Activated gamma-delta T cell treated with Interleukin-2 at 50 U/mL for 16 hours (primary cell): ENCODE measurements around the gene RBPJ.

Source experiments
- DNase-seq: peaks from one replicate; pipeline ENCODE4 v3.0.0-alpha.2; 2020

RBPJ gene

DNA sequence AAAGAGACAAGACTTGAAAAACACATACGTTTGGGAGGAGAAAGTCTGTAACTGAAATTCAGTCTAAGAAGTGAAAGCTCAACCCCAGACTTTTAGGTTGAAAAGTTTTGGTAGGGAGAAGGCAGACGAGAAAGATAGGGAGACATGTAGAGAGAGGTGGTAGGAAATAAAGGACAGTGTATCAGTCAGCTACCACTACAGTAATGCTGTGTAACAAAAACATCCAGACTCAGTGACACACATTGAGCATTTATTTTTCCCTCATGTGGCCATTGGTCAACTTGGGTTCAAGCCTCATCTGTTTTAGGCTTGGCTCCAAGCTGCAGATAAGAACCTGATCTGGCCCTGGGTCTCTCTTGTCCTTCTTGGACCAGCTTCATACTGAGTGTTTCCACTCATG, 142.6 kb downstream of the RBPJ start:
- DNase-seq: no peak

DNA sequence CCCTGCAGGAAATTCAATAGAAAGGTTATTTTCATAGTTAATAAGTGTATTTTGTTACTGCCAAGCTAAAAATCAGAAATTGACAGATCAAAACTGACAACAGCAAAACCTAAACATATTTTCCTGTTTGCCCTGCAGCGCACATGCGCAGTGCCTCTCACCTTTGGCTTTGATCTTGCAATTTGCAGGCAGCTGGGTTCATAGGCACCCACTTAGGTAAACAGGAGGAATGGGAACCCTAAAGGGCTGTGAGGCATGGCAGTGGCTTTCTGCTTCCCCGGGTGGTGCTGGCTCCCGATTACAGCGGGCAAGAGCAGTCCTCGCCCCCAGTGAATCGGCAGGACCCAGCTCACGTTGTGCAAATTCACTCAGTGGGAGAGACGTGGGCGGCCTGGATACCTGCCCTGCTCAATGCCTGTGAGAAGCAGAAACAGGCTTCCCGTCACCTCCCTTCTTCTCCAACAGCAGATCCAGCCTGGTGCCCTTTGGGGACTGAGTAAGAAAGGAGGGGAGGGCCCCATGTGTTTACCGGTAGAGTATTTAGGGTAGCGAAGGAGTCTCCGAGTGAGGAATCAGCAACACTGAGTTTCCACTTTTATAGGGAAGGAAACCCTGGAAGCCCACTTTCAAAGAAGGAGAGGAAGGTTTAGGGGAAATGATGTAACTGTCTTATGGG, 143.7 kb downstream of the RBPJ start:
- no peak for DNase-seq

GRCh38 chr4:26466578-26467270, 145.9 kb downstream of the RBPJ start:
- DNase-seq: no peak

GRCh38 chr4:26467724-26468123, 146.9 kb downstream of the RBPJ start:
- DNase-seq: no peak

GRCh38 chr4:26468283-26468949, 147.6 kb downstream of the RBPJ start:
- no peak for DNase-seq

DNA sequence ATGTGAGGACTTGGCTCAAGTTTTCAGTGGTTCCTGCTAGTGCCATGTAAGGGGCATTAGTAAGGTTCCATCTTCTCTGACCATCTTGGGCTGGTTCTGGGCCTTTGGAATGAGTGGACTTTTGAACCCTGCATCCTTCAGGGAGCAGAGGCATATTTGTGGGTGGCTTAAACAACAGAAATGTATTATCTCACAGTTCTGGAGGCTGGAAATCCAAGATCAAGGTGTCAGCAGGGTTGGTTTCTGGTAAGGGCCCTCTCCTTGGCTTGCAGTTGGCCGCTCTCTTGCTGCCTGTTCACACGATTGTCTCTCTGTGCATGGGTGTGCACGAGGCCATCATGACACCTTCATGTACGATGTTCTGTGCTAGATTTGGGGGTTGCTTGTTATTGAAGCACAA, 148.2 kb downstream of the RBPJ start:
- DNase-seq: no peak

GRCh38 chr4:26471890-26472289, 151.1 kb downstream of the RBPJ start:
- no peak for DNase-seq

- no peak for DNase-seq
These were observed 153.1 kb downstream of the RBPJ start for GRCh38 chr4:26473893-26474292.

DNA sequence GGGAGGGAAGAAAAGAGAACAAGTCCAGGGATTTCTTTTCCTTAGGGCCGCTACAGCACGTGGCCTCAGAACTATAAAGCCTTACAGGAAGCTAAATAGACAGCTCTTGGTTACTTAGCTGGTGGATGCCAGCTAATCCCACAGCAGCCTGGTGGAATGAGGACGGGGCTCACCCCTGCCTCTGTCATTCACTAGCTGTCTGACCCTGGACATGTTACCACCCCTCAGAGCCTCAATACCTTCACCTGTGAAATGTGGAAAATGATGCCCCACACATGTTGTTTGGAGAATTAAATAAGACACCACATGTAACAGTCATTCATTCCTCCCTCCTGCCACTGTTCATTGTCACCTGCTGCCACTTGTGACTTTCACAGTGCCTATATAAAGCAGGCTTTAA, 153.7 kb downstream of the RBPJ start:
- DNase-seq: no peak

GRCh38 chr4:26475716-26476115, 154.9 kb downstream of the RBPJ start:
- DNase-seq: no peak

- no peak for DNase-seq
These were observed 155.7 kb downstream of the RBPJ start for GRCh38 chr4:26476545-26476944.

GRCh38 chr4:26478330-26478729, 157.5 kb downstream of the RBPJ start:
- no peak for DNase-seq

DNA sequence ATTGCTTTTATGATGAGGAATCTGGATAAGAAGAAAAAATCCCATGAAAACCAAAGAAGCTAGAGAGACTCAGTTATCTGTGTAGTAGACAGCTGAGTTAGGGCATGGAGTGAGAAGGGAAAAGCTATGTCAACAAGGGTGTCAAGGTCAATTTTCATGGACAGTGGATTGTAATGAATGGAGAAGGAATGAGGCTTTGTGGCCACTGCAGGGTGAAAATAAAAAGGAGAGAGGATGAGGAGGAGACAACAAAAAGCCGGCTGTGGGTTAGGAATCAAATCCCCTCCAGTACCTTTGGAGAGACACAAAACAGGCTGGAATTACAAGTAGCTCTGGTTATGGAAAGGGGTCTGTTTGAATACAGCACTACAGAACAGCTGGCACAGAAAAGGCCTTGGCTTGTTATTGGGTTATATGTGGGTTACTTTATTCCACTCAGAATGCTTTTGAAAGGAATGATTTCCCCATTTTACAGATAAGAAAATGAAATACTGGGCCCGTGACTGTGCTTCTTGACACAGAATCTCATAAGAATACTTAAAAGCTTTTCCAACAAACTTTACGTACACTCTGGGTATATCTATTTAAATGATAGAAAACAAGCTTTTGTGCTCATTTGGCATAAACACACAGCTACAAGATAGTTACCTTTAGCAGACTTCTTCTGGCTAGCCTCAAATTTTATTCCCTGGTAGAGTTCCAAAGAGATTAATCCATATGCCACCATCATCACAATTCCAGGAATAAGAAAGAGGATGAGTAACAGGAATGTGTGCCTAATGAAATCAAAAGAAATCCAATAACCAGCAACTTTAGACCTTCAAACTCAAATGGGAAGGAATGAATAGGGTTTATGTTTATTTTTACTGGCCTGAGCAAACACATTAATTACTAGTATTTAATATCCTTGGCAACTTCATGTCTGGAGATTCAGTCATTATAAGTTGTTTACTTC, 162.0 kb downstream of the RBPJ start:
- DNase-seq: no peak

DNA sequence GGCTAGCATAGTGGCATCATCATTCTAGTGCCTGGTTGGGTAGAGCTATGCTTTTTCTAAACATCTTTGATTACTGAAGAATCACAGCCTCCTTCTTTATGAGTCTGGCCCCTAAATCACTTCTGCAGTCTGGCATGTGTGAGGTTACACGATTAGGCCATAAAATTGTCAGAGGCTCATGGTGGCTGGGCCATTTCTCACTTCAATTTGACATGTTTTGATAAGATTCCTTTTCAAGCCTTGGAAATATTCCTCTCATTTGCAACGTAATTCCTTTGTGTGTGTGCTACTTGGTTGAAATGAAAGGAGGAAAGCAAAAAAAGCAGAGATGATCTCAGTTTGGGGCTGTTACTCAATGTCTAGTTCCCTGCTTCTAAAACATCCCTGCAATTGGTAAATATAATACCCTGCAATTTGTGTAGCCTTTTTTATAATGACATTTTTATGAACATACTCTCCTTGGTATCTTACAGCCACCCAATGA, 163.3 kb downstream of the RBPJ start:
- DNase-seq: no peak

DNA sequence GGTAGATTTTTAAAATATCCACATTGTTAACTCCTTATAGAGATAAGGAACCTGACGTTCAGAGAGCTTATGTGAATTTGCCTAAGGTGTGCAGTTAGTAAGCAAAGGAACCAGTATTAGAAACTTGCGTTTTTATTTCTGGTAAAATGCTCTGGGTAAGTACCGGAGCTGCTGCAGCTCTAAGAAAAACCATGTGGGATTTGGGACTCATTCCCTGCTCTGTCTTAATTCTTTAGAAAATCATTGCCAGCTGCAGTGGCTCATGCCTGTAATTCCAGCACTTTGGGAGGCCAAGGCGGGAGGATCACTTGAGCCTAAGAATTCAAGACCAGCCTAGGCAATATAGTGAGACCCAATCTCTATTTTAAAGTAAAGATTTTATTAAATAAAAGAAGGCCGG, 163.7 kb downstream of the RBPJ start:
- DNase-seq: no peak
